IMR-90 (cell line): ENCODE measurements around the gene KITLG. TPM values are rescaled to one million over a fixed set of nuclear protein-coding genes. Genes with fewer than 3 reads are reported as not detected.

Experiments
- ATAC-seq: fragments of 200-7000 bp; cut with Tn5 transposase; 2 replicates; pipeline ENCODE4 v1.9.1; 2020; ENCODE audit warnings: low read depth, mild to moderate bottlenecking, moderate library complexity
- BruUV-seq: library from RNA; stranded (reverse); fragments of 400-500 nt; replicated peaks from 2 replicates; lab custom pipeline; 2021; lab: Mats Ljungman, UMichigan
- CTCF ChIA-PET: fragments of 300-600 bp; formaldehyde crosslinking; extraction: SDS; loops from one replicate; lab custom pipeline; 2021; ENCODE audit warnings: antibody characterized with exemption; lab: Yijun Ruan, JAX
- POLR2A ChIA-PET: fragments of 300-600 bp; sonication (Branson Sonifier 250); formaldehyde crosslinking; loops from one replicate; lab custom pipeline; 2022; ENCODE audit warnings: antibody characterized with exemption; ENCODE audit not compliant: unreplicated experiment; lab: Charles Lee
- DNase-seq: peaks from one replicate; pipeline ENCODE4 v3.0.0; 2013
- H2AFZ ChIP-seq: replicated peaks from 2 replicates; pipeline ENCODE3; 2013; ENCODE audit warnings: low read length, mild to moderate bottlenecking; ENCODE audit not compliant: poor library complexity
- H2AK5ac ChIP-seq: 2 replicates; pipeline ENCODE4 v1.6.1; 2013; ENCODE audit warnings: low read depth, low read length, inconsistent platforms
- H2AK9ac ChIP-seq: replicated peaks from 2 replicates; pipeline ENCODE3; 2013; ENCODE audit warnings: mild to moderate bottlenecking, low read depth, low read length, moderate library complexity; ENCODE audit not compliant: poor library complexity
- H2BK120ac ChIP-seq: 2 replicates; pipeline ENCODE4 v1.6.1; 2013; ENCODE audit warnings: low read depth, low read length, inconsistent platforms
- H2BK15ac ChIP-seq: 3 replicates; pipeline ENCODE4 v1.6.1; 2013; ENCODE audit warnings: low read depth, low read length, inconsistent platforms
- H2BK20ac ChIP-seq: 2 replicates; pipeline ENCODE4 v1.6.1; 2013; ENCODE audit warnings: low read depth, mild to moderate bottlenecking, inconsistent platforms, low read length, moderate library complexity
- H2BK5ac ChIP-seq: 2 replicates; pipeline ENCODE4 v1.6.1; 2013; ENCODE audit warnings: mild to moderate bottlenecking, low read depth, low read length, inconsistent platforms; ENCODE audit not compliant: poor library complexity, severe bottlenecking
- H3K14ac ChIP-seq: replicated peaks from 2 replicates; pipeline ENCODE4 v1.6.1; 2013; ENCODE audit warnings: low read depth, low read length, inconsistent platforms
- H3K18ac ChIP-seq: 2 replicates; pipeline ENCODE4 v1.6.1; 2013; ENCODE audit warnings: low read depth, low read length, control low read depth
- H3K23ac ChIP-seq: 2 replicates; pipeline ENCODE4 v1.6.1; 2013; ENCODE audit warnings: low read depth, low read length, inconsistent platforms
- H3K27ac ChIP-seq: 2 replicates; pipeline ENCODE4 v1.5.1; 2013; ENCODE audit warnings: mild to moderate bottlenecking, control low read depth, low read length; ENCODE audit not compliant: insufficient read depth
- H3K27me3 ChIP-seq: 2 replicates; pipeline ENCODE4 v1.6.1; 2013; ENCODE audit warnings: low read length; ENCODE audit not compliant: control insufficient read depth, insufficient read depth
- H3K36me3 ChIP-seq: 2 replicates; pipeline ENCODE4 v1.6.1; 2013; ENCODE audit warnings: low read length, mixed read lengths; ENCODE audit not compliant: control insufficient read depth, insufficient read depth
- H3K4ac ChIP-seq: 2 replicates; pipeline ENCODE4 v1.6.1; 2013; ENCODE audit warnings: low read depth, low read length, inconsistent platforms
- H3K4me1 ChIP-seq: 2 replicates; pipeline ENCODE4 v1.6.1; 2013; ENCODE audit warnings: low read length, mixed read lengths; ENCODE audit not compliant: control insufficient read depth, insufficient read depth
- H3K4me2 ChIP-seq: 2 replicates; pipeline ENCODE4 v1.6.1; 2013; ENCODE audit warnings: low read depth, mild to moderate bottlenecking, control low read depth, low read length, moderate library complexity
- H3K4me3 ChIP-seq: 2 replicates; pipeline ENCODE4 v1.5.1; 2013; ENCODE audit warnings: low read depth, mild to moderate bottlenecking, control low read depth, low read length, moderate library complexity; ENCODE audit not compliant: insufficient read depth
- H3K56ac ChIP-seq: 2 replicates; pipeline ENCODE4 v1.6.1; 2013; ENCODE audit warnings: low read length, inconsistent platforms; ENCODE audit not compliant: insufficient read depth; ENCODE audit errors: extremely low read depth
- H3K79me1 ChIP-seq, 2 experiments: 2 replicates each; pipeline ENCODE4 v1.6.1; 2013; ENCODE audit warnings: low read length in 2 of 2, inconsistent platforms in 1 of 2, low read depth in 1 of 2
- H3K9ac ChIP-seq: 2 replicates; pipeline ENCODE4 v1.6.1; 2013; ENCODE audit warnings: low read depth, low read length, control low read depth
- H3K9me1 ChIP-seq: 2 replicates; pipeline ENCODE4 v1.6.1; 2013; ENCODE audit warnings: low read length, inconsistent platforms; ENCODE audit not compliant: insufficient read depth
- H3K9me3 ChIP-seq: 2 replicates; pipeline ENCODE4 v1.6.1; 2013; ENCODE audit warnings: low read length; ENCODE audit not compliant: control insufficient read depth, insufficient read depth
- H4K20me1 ChIP-seq: 2 replicates; pipeline ENCODE4 v1.6.1; 2013; ENCODE audit warnings: low read length, inconsistent platforms; ENCODE audit not compliant: insufficient read depth
- H4K5ac ChIP-seq: 2 replicates; pipeline ENCODE4 v1.6.1; 2013; ENCODE audit warnings: mild to moderate bottlenecking, low read depth, low read length, control low read depth
- H4K8ac ChIP-seq, 2 experiments: 2 replicates each; pipeline ENCODE4 v1.6.1; 2013; ENCODE audit warnings: low read depth in 2 of 2, low read length in 2 of 2, control low read depth in 1 of 2, inconsistent platforms in 1 of 2
- H4K91ac ChIP-seq: 2 replicates; pipeline ENCODE4 v1.6.1; 2013; ENCODE audit warnings: low read depth, low read length, inconsistent platforms; ENCODE audit not compliant: insufficient read depth
- BHLHE40 ChIP-seq: fragments of 150-350 bp; IDR thresholded peaks from 2 replicates; pipeline ENCODE4 v1.6.1; 2016; ENCODE audit warnings: mild to moderate bottlenecking, low read depth, low read length
- MAFK ChIP-seq: IDR thresholded peaks from 2 replicates; pipeline ENCODE4 v1.6.1; 2012; ENCODE audit warnings: low read depth, low read length, improper control_type of control experiment
- RAD21 ChIP-seq: IDR thresholded peaks from 2 replicates; pipeline ENCODE4 v1.6.1; 2012; ENCODE audit warnings: low read length, improper control_type of control experiment
- WGBS, 2 experiments: methylation state at CpG; one replicate each; pipeline versions ENCODE4 v1.1.5 to v1.1.7; 2013; ENCODE audit warnings: missing lambda C conversion rate in 2 of 2; ENCODE audit not compliant: insufficient read length in 1 of 2; ENCODE audit errors: extremely low coverage in 2 of 2; 5-methylcytosine and 5-hydroxymethylcytosine counted together
- dilution Hi-C: fragments of 300-500 bp; cut with HindIII; formaldehyde crosslinking; loops from one replicate; pipeline ENCODE4 v1.14.3; 2018; ENCODE audit warnings: low sequenced_read_pairs; ENCODE audit not compliant: unreplicated experiment
- in situ Hi-C: fragments of 300-500 bp; cut with MboI; formaldehyde crosslinking; loops from 3 replicates; pipeline ENCODE4 v1.14.3; 2019; ENCODE audit warnings: low sequenced_read_pairs, inconsistent platforms, mixed read lengths
- intact Hi-C: fragments of 100-400 bp; cut with micrococcal nuclease; formaldehyde crosslinking; loops from 2 replicates; pipeline ENCODE4 v1.10.0; 2022
- polyA plus RNA-seq, 3 experiments: library from polyadenylated mRNA; depleted of rRNA; stranded (reverse); fragments of >200 nt; gene quantifications; 2 replicates each; pipeline ENCODE4 v1.2.3, GENCODE V29; 2012; ENCODE audit warnings: low replicate concordance in 1 of 3
- total RNA-seq: library from RNA; depleted of rRNA; stranded (reverse); fragments of >200 nt; gene quantifications from 2 replicates; pipeline ENCODE4 v1.2.3, GENCODE V29; 2012
- TF ChIP-seq, protein P1 (sequence below): fragments of 150-350 bp; IDR thresholded peaks from 2 replicates; pipeline ENCODE4 v1.6.1; 2016; ENCODE audit warnings: low read depth, mild to moderate bottlenecking, low read length, moderate library complexity, borderline replicate concordance

Gene KITLG
- total and polyA plus RNA-seq, 2 of the 4 experiments (the other 2 are of a cell fraction), result 14.5 to 87.5 TPM

- Histone ChIP-seq H3K27me3 (no peaks in the 10 kb centered on the region), H3K56ac (no peak overlapping the region), H4K8ac (no peak overlapping the region), H2BK5ac (no peak overlapping the region), H3K14ac (no peak overlapping the region), H3K9me3 (peaks cover 7% of the 10 kb centered on the region; the same call in 1 of the 2 replicates), H3K18ac (no peak overlapping the region), H2AFZ (no peak overlapping the region), H4K20me1 (no peaks in the 10 kb centered on the region), H2BK120ac (no peak overlapping the region), H3K27ac (no peak overlapping the region), H4K5ac (no peak overlapping the region), H2AK9ac (no peak overlapping the region), H2BK15ac (no peak overlapping the region), H3K23ac (no peak overlapping the region), H2BK20ac (no peak overlapping the region), H3K9me1 (no peaks in the 10 kb centered on the region), H3K4me3 (no peak overlapping the region), H3K4ac (no peak overlapping the region), H4K91ac (no peak overlapping the region), H3K4me1 (no peaks in the 10 kb centered on the region), H3K79me1 (no peaks in the 10 kb centered on the region), H3K9ac (no peak overlapping the region), H3K36me3 (no peaks in the 10 kb centered on the region), H2AK5ac (no peak overlapping the region), H3K4me2 (no peak overlapping the region)
- dilution Hi-C loops, result loop anchor here (25.0 kb wide), 1 partner anchor 396 kb away; no protein-coding TSS in a partner anchor
- in situ Hi-C loops, result loop anchor here (25.0 kb wide), 1 partner anchor 396 kb away; no protein-coding TSS in a partner anchor
- CTCF ChIA-PET, result no interaction called here
- BruUV-seq, result no TSS peak
- intact Hi-C loops, result no loop called here
- no peak for ATAC-seq
- no CpG with 5 or more reads among the region's 1 CpG for WGBS, 2 experiments
- POLR2A ChIA-PET, result no interaction called here
- TF ChIP-seq MAFK (no peak), BHLHE40 (no peak), RAD21 (no peak)
- TF ChIP-seq, protein P1, sequence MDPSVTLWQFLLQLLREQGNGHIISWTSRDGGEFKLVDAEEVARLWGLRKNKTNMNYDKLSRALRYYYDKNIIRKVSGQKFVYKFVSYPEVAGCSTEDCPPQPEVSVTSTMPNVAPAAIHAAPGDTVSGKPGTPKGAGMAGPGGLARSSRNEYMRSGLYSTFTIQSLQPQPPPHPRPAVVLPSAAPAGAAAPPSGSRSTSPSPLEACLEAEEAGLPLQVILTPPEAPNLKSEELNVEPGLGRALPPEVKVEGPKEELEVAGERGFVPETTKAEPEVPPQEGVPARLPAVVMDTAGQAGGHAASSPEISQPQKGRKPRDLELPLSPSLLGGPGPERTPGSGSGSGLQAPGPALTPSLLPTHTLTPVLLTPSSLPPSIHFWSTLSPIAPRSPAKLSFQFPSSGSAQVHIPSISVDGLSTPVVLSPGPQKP, result no peak
- peak; percentile 5 for DNase-seq
Measured at GRCh38 chr12:88590851-88591250, 10.6 kb upstream of the KITLG start.
